Activated CD8-positive, alpha-beta memory T cell treated with anti-CD3 and anti-CD28 coated beads for 1 hour (primary cell): ENCODE data around the gene PLEKHA7.
"Not testable (repeated sequence)": the region's sequence is repeated elsewhere in the genome, so short reads cannot be mapped to it uniquely, and the experiment has no call there.

Experiments used
- DNase-seq, 2 donors: peaks; one replicate each; pipeline ENCODE4 v3.0.0-alpha.2; 2020; ENCODE audit warnings: low read depth in 1 of 2; ENCODE audit errors: extremely low read depth in 1 of 2

The PLEKHA7 gene

DNA sequence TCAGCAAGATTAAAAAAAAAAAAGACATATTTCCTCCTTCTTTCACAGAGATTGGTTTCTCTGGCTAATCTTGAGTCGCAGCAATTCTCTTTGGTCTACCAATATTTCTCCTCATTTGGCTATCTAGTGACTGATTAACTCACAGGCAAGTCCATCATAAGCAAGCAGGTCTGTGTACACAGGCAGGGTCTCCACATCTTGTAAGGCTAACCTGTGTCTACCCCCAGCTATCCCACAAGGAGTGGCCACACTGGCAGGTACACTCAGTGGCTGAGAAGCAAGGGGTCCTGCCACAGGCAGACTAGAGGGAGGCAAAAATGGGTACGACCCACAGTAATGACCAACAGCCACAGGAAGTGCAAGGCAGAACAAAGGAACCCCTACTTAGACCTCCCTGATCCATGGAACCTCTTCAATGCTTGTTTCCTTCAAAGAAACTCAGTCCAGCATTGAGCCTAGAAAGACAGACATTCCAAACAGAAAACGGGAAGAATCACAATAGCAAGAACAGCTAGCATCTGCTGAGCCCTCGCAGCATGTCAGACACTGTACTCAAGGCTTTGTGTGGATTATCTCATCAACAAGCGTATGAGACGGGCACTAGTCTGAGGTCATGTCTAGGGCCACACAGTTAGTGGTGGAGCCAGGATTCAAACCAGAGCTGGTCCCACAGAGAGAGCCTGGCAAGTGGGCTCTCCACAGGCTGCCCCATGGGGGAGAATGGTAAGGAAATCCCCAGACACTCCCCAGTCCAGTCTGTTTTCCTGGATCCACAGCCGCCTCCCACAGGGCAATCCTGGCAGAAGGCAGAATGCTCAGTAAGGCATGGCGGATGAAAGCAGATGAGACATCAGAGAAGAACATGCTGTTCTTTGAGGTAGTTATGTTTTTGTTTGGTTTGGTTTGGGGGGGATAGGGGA lies 34.3 kb downstream of the PLEKHA7 start:
- no peak for DNase-seq

DNA sequence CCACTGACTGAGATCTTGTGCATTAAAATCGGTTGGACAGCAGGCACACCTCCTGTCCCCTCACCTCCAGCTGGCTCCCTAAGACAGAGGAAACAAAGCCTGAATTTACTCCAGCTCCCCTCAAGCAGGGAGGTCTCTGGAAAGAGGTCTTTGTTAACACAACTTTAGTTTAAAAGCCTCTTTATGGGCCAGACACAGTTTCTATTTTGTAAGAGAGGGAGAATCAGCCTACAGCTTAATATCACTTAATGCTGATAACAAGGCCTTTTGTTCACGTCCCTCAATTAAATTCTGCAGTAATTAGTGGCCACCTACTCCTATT lies 36.3 kb downstream of the PLEKHA7 start:
- no peak for DNase-seq

DNA sequence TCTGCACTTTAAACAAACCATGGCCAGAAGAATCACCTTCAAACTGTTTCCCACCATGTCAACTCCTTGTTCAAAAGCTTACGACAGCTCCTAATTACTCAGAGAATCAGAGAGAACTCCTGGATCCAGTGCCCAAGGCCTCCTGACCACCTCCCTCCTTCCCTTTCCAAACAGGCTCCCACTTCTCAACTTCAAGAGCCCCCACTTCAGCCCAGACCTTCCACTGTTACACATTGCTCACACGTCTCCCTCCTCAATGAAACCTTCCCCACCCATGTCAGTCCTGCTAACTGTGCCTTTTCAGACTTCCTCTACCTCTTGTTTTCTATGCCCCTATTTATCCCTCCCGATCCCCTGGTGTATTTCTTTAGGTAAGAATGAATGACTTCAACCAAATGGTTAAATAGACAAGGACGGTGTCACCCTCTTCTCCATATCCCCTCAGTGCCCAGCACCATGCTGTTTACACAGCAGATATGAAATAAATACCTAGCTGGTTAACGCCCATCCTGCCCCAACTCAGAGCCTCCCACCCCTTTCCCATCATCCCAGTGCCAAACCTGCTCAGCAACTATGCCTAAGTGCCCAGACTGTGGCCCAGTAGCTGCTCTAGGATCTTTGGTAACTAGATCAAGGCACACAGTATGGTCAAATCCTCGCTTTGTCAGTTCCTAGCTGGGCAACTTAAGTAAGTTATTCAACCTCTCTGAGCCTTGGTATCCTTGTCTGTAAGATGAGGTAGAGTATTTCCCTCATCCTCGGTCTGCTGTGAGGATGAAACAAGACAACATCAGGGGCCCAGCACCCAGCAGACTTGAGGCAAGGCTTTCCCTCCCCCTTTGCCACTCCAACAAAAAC lies 36.8 kb downstream of the PLEKHA7 start:
- no peak for DNase-seq

DNA sequence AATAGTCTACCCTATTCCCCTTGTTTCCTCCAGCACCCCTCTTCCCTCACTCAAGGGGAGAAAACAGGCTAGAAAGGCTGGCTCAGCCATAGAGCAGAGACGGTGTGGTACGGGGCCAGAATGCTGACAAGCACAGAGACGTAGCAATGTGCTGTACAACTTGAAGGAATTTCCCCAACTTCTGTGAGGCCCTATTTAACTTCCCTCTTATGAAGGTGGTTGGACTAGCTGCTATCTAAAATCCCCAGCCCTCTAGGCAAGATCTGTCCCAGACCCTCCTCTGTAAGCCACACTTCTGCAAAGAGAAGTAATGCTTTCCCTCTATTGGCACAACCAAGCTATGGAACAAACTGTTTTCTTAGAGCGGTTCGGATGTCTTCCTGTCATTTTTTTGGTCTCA lies 37.8 kb downstream of the PLEKHA7 start:
- DNase-seq = no peak

DNA sequence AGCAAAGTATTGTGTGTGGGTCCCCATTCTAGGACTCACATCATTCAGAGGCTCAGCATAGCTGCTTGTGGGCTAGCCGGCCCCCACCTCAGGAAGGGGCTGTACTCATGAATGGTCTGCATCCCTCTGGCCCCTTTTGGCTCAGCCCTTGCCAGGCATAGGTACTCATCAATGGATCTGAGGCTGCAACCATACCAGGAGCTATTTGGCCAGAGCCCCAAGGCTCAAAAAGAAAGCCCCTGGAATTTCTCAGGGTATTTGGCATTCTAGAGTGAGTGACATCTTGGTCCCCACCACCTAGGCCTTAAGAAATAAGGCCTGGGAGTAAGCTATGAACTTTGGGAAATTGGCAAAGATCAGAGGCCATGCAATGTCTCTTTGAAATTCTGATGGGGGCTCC lies 38.3 kb downstream of the PLEKHA7 start:
- DNase-seq = no peak

DNA sequence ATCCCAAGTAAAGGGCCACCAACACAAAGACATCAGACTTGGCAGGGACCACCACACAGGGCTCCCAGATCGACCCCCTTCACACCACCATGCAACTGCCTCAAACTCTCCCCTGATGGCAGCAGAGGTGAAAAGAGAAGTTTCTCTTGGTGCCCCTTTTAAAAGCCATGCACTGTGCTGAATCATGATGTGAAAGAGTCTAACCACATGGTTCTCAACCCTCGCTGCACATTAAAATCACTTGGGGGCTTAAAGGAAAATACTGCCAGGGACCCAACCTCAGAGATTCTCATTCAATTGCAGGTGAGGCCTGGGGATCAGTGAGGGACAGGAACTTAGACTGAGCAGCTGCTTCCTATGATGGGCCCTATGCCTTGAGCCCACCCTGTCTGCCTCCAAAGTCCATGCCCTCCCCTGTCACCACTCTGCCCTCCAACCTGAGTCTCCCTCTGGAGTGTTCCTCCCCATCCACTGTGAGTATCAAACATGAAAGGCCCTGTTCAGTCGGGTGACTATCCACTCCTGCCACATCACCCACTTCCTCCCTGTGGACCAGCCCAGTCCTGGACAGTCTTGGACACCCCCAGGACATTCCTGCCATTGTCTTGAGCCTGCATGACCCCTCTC lies 40.8 kb downstream of the PLEKHA7 start:
- no peak for DNase-seq

DNA sequence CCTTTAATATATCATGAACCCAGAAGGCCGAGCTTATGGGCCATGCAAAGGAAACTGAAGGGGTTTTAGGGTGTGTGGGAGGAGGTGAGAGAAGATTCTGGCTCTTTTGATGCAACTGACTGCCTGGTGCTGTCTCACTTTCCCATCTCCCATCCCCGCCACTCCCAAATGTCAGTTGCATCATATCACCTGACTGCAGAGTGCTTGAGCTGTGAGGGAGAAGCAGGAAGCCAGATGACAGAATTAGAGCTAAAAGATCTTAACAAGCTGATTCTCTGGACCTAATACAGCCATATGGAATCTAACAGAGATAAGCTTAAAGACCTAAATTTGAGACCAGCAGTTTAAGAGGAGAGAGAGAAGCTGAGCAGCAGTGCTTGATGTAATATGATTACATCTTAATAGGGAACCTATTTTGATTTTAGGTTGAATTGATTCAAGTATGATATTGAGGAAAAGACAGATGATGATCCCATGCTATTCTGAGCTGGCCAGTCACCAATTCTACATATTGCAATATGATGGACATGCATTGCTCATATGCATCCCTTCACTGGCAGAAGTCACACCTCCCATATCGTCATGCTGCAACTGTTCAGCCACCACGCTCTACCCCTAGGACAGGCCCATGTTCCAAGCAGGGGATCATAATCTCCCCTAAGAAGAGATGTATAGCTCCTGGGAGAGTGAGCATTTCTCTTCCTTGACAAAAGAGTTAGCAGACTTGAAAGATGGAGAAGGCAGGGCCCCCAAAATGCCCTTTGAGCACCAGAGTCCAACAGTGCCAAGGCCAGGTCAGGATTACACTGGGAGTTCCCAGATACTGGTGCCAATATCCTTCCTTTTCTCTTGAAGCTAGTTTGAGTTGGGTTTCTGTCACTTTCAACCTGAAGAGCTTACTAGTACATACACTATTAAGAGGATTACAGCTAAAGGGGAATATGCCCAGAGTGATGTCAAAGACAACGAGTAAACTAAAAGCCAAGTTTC lies 44.9 kb downstream of the PLEKHA7 start:
- no peak for DNase-seq

DNA sequence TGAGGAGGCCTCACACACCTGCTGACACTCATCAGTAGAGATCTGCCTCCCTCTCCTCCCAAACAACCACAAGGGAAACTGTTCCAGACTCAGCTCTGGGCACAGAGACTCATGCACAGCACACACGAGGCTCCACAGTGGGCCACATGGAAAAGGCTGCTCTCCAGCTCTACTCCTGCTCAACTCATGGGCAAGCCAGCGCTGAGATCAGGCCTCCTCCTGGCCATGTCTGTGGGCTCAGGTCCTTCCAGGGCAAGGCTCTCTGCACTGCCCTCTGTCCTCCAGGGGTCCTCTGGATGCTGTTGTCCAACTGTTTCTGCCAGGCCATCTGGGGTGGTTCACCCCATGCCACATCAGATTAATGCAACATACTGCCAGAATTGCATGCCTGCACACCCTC lies 46.0 kb downstream of the PLEKHA7 start:
- no peak for DNase-seq

DNA sequence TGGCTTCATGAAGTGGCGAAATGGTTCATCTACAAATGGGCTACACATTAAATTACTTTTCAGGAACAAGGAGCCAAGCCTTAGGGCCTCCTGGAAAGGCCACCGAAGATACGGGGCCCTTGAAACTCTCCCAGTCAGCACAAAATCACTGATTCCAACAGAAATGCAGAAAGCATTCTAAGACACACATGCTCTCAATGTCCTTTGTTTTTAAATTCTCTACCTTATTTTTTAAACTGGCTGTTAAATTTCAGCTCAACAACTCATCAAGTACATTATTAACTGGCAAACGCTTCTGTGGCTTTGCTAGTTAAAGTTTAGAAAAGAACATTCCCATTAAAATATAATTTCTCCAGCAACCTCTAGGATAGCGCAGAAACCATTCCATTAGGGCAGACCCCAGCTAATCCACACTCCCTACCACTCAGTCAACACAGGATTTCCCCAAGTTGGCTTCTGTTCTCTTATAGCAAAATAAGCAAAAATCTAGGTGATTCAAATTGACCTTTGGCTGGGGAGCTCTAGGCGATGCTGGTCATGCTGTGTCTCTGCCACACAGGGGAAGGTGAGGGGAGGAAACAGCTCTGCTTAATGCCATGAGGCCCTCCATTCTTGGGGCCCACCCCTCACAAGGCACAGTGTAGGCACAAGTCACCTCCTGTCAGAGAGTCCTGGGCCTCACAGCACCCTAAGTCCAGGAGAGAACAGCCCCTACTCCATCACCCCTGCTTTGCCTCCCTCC lies 47.1 kb downstream of the PLEKHA7 start:
- no peak for DNase-seq

DNA sequence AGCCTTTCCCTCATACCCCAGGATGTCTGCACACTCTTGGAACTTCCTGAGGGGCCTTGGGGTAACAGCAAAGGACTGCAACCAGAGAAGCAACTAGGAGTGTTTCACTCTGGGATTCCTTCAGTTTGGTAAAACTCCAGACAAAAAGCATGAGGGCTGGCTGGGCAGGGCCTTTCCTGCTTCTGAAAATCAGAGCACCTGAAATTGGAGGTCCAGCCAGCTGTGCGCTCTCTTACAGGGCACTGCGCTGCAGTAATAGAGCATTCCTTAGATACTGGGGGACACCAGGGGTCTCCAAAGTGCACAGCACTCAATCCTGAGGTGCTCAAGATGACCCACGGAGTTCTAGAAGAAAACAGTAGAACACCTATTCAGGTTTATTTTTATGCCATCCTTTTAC lies 49.7 kb downstream of the PLEKHA7 start:
- no peak for DNase-seq

DNA sequence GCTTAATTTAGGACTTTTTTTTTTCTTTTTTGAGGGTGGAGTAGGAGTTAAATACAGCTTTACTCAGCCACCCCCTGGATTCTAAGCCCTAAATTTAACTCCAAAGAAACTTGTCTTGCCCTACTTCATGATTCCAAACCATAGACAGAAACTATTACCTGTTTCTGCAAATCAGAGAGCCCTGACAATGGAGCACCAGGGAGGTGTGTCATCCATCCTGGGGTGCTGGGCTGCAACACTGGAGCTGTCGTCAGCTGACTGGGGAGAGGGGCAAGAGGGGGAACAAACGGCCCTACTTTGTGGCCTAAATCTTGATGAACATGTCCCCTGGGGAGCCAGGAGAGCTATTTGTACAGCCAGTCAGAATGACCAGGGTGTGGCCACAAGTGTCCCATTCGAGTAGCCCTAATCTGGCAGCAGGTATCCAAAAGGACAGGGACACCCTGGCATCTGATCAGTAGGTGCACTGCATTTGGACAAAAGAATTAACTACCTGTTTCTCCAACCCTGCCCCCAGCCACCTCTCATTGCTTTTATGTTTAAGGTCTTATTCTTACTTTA lies 50.8 kb downstream of the PLEKHA7 start:
- DNase-seq = no peak

DNA sequence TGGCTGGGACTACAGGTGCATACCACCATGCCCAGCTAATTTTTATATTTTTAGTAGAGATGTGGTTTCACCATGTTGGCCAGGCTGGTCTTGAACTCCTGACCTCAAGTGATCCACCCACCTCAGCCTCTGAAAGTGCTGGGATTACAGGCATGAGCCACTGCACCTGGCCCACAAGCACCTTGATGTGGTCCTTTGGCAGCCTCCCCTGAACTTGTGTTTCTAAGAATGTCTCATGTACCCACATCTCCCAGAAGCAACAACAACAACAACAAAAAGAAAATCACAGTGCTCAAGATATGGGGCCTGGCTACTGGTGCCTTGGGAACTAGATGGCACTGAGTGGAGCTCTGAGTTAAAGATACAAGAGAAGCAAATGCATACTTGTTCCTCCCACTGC lies 51.6 kb downstream of the PLEKHA7 start:
- not testable (repeated sequence) for DNase-seq

DNA sequence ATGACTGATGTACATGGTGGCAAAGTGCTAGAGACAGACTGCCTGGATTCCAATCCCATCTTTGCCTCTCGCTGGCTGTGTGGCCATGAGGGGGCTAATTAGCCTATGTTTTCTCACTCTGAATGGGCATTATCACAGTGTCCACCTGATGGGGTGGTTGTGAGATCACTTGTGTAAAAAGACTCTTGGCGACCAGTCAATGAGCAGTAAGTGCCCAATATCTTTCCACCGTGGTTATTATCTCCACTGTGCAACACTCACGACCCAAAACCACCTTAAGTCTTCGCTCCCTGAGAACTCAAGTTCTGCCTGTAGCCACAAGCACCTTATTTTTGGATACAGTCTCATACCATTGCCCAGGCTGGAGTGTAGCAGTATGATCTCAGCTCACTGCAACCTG lies 52.1 kb downstream of the PLEKHA7 start:
- DNase-seq = no peak

DNA sequence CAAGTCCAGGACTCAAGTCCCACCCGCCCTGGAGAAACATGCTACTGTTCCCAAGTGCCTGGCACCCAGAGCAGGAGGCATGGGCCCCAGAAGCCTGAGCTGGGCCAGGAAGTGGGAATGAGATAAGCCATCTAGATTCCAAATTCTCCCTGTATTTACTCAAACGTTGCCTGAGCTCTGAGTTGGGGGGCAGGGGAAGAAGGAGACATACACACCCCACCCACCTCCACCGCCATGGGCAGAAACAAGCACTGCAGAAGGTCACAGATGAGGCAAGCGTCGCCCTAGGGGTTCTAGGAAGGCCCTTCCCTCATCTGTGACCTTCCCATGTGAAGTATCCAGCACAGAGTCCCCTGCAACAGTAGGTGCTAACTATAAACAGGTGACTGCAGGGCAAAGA lies 54.0 kb downstream of the PLEKHA7 start:
- DNase-seq = no peak

DNA sequence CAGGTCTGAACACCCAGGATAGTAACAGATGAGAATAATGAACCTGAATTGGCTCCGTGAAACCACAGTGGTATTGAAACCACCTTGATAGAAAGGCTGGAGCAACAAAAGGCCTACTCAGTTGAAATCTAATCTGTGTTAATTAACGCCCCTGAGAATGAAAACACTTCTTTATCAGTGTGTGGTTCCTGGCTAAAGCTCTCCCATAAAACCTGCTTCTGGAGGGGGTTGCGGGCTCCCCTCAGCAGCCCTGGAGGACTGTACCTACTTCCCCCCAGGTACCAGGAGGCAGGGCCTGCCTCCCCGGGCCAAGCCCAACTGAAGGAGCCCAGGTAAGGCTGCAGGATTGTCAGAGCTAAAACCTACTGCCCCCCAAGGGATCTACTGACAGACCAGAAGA lies 54.6 kb downstream of the PLEKHA7 start:
- no peak for DNase-seq

DNA sequence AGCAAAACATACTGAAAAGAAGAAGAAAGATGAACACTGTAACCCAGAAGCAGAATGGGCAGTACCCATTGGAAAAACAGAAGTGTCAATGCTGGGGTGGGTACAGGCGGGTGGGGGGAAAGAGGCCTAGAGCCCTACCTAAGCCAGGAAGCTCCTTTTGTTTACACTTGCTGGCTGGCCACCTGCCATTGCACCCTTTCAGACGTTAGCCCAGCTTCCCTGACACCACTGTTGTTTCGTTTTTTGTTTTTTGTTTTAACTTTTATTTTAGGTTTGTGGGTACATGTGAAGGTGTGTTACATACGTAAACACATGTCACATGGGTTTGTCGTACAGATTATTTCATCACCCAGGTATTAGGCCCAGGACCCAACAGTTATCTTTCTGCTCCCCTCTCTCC lies 55.4 kb downstream of the PLEKHA7 start:
- no peak for DNase-seq

DNA sequence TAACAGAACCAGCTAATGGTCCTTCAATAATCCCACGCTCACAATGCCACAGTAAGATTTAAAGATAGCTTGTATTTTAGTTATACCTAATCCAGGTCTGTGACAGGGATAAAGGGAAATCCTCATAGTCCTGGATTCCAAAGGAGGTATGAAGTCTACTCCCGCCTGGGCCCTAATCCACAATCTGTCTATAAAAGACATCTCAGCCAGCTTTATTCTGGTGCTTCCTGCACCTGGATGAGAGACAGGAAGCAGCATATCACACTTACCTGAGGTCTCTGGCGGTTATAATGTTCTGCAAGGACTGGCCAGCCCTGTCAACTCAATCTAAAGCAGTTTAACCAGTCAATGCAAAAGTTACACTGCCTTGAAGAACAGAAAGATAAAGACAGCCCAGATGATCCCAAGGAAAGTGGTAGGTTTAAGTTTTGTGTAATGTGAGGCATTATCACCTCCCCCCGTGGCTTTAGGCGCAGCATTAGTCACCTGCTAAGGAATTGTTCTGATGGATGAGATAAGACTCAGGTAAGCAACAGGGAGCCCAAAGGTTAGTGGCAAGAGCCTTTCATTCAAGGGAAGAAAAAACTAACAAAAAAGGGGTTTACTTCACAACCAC lies 57.6 kb downstream of the PLEKHA7 start:
- DNase-seq = no peak

DNA sequence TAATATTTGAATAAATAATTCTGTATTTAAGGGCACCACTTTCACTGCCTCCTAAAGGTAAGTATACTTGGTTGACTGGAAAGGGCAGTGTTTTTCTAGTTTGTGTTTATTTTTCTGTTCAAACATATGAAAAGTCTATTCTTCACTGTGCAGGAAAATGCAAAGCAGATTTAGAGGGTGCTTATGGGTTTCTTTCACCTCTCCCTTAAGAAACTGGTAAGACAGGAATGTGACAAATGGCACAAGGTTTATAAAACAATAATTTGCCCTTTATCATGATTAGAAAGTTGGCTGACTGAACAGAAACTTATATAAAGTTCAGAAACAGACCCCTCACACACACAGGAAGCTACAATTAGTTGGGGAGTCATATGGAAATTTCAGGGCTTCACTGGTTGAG lies 60.6 kb downstream of the PLEKHA7 start:
- no peak for DNase-seq
